Parathyroid adenoma (tissue), 2 donors: ENCODE data around the gene SHC1.

Experiments used
- H2AFZ ChIP-seq: fragments of 300-600 bp; sonication (generic); one replicate; pipeline ENCODE4 v1.7.0; 2017; ENCODE audit warnings: antibody characterized with exemption, mild to moderate bottlenecking
- H3K27ac ChIP-seq: fragments of 300-600 bp; sonication (generic); one replicate; pipeline ENCODE4 v1.7.0; 2017
- H3K27me3 ChIP-seq: fragments of 300-600 bp; sonication (generic); one replicate; pipeline ENCODE4 v1.7.0; 2017; ENCODE audit warnings: low read length; ENCODE audit not compliant: control insufficient read depth, insufficient read depth
- H3K36me3 ChIP-seq: fragments of 300-600 bp; sonication (generic); one replicate; pipeline ENCODE4 v1.7.0; 2017; ENCODE audit warnings: low read length; ENCODE audit not compliant: control insufficient read depth, insufficient read depth
- H3K4me1 ChIP-seq: fragments of 300-600 bp; sonication (generic); one replicate; pipeline ENCODE4 v1.7.0; 2017; ENCODE audit warnings: control low read depth
- H3K4me2 ChIP-seq: fragments of 300-600 bp; sonication (generic); one replicate; pipeline ENCODE4 v1.7.0; 2017; ENCODE audit warnings: low read length
- H3K4me3 ChIP-seq: fragments of 300-600 bp; sonication (generic); one replicate; pipeline ENCODE4 v1.7.0; 2017; ENCODE audit warnings: low read depth, low read length
- H3K79me2 ChIP-seq: fragments of 300-600 bp; sonication (generic); one replicate; pipeline ENCODE4 v1.7.0; 2017; ENCODE audit warnings: control low read depth
- H3K9ac ChIP-seq: fragments of 300-600 bp; sonication (generic); one replicate; pipeline ENCODE4 v1.7.0; 2017; ENCODE audit warnings: mild to moderate bottlenecking
- H3K9me3 ChIP-seq: fragments of 300-600 bp; sonication (generic); one replicate; pipeline ENCODE4 v1.7.0; 2017; ENCODE audit warnings: low read length; ENCODE audit not compliant: control insufficient read depth
- TF ChIP-seq, protein P1 (sequence below): fragments of 300-600 bp; sonication (generic); IDR thresholded peaks from one replicate; pipeline ENCODE4 v1.7.0; 2017; ENCODE audit warnings: antibody characterized with exemption, mild to moderate bottlenecking
- donor health status: primary hyperparathyroidism.

SHC1 gene

GRCh38 chr1:155001675-155002463 lies 31.3 kb upstream of the SHC1 start:
- Histone ChIP-seq H3K4me2 (peak overlapping the region; percentile 67), H3K4me1 (peaks cover 5% of the 10 kb centered on the region)

DNA sequence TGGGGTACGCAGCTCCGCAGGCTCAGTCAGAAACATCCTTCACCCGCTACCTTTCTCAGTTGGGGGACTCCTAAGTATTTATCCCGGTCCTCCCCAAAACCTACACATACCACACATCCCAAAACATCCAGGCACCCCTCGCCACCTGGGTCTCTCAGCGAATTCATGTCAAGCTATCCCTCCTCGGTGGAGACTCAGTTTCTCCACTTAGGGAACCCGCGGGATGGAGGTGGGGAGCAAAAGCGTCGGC lies 30.8 kb upstream of the SHC1 start:
- H3K27ac ChIP-seq = peak overlapping the region; percentile 94
- peak overlapping the region; percentile 95 for H3K4me3 ChIP-seq
- TF ChIP-seq, protein P1, sequence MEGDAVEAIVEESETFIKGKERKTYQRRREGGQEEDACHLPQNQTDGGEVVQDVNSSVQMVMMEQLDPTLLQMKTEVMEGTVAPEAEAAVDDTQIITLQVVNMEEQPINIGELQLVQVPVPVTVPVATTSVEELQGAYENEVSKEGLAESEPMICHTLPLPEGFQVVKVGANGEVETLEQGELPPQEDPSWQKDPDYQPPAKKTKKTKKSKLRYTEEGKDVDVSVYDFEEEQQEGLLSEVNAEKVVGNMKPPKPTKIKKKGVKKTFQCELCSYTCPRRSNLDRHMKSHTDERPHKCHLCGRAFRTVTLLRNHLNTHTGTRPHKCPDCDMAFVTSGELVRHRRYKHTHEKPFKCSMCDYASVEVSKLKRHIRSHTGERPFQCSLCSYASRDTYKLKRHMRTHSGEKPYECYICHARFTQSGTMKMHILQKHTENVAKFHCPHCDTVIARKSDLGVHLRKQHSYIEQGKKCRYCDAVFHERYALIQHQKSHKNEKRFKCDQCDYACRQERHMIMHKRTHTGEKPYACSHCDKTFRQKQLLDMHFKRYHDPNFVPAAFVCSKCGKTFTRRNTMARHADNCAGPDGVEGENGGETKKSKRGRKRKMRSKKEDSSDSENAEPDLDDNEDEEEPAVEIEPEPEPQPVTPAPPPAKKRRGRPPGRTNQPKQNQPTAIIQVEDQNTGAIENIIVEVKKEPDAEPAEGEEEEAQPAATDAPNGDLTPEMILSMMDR = no peak
- H2AFZ ChIP-seq = peak overlapping the region; percentile 73
- H3K36me3 ChIP-seq = no peaks in the 10 kb centered on the region
- peak overlapping the region; percentile 67 for H3K4me2 ChIP-seq
- H3K4me1 ChIP-seq = peaks cover 5% of the 10 kb centered on the region
- no peaks in the 10 kb centered on the region for H3K27me3 ChIP-seq
- peak overlapping the region; percentile 28 for H3K9ac ChIP-seq
- H3K79me2 ChIP-seq = peaks cover 2% of the 10 kb centered on the region
- H3K9me3 ChIP-seq = no peaks in the 10 kb centered on the region

More at GRCh38 chr1:155001675-155002463, 31.3 kb upstream of the SHC1 start:
- H3K27me3 ChIP-seq = no peaks in the 10 kb centered on the region
- TF ChIP-seq, protein P1 = peak; percentile 47
- no peaks in the 10 kb centered on the region for H3K9me3 ChIP-seq
- H2AFZ ChIP-seq = peak overlapping the region; percentile 73
- H3K79me2 ChIP-seq = peaks cover 2% of the 10 kb centered on the region
- peak overlapping the region; percentile 28 for H3K9ac ChIP-seq
- H3K4me3 ChIP-seq = peak overlapping the region; percentile 95
- H3K36me3 ChIP-seq = no peaks in the 10 kb centered on the region
- H3K27ac ChIP-seq = peak overlapping the region; percentile 94

- TF ChIP-seq, protein P1 = no peak
These were observed 30.3 kb upstream of the SHC1 start for GRCh38 chr1:155000726-155001424.

GRCh38 chr1:155000411-155000725 lies 29.8 kb upstream of the SHC1 start:
- Histone ChIP-seq H3K9me3 (no peaks in the 10 kb centered on the region), H3K79me2 (peaks cover 2% of the 10 kb centered on the region), H3K4me1 (peaks cover 5% of the 10 kb centered on the region), H2AFZ (no peak overlapping the region), H3K4me2 (peak overlapping the region; percentile 78), H3K9ac (no peak overlapping the region), H3K27me3 (no peaks in the 10 kb centered on the region), H3K36me3 (no peaks in the 10 kb centered on the region), H3K27ac (peak overlapping the region; percentile 94), H3K4me3 (peak overlapping the region; percentile 95)
- TF ChIP-seq, protein P1 = no peak

More at GRCh38 chr1:155000726-155001424, 30.3 kb upstream of the SHC1 start:
- H3K9ac ChIP-seq = peak overlapping the region; percentile 28
- H3K27me3 ChIP-seq = no peaks in the 10 kb centered on the region
- no peaks in the 10 kb centered on the region for H3K36me3 ChIP-seq
- H3K79me2 ChIP-seq = peaks cover 2% of the 10 kb centered on the region
- H3K27ac ChIP-seq = peak overlapping the region; percentile 94
- H3K9me3 ChIP-seq = no peaks in the 10 kb centered on the region
- H3K4me1 ChIP-seq = peaks cover 5% of the 10 kb centered on the region
- H2AFZ ChIP-seq = peak overlapping the region; percentile 80
- H3K4me3 ChIP-seq = peak overlapping the region; percentile 95
- H3K4me2 ChIP-seq = peak overlapping the region; percentile 67
